H1 (cell line): ENCODE data around the gene ACY1. TPM values are rescaled to one million over a fixed set of nuclear protein-coding genes. Genes with fewer than 3 reads are reported as not detected.

Source experiments
- CTCF ChIA-PET: fragments of 300-600 bp; sonication (Branson Sonifier 250); formaldehyde crosslinking; loops from one replicate; lab custom pipeline; 2021; ENCODE audit not compliant: partially characterized antibody; lab: Charles Lee
- POLR2A ChIA-PET: fragments of 300-600 bp; sonication (Branson Sonifier 250); formaldehyde crosslinking; loops from one replicate; lab custom pipeline; 2021; ENCODE audit warnings: inconsistent platforms; ENCODE audit not compliant: partially characterized antibody; lab: Charles Lee
- DNase-seq, 2 experiments: peaks; one replicate each; pipeline versions ENCODE4 v3.0.0 to v3.0.0-alpha.2; 2010 to 2022; ENCODE audit warnings: low spot score in 2 of 2, low read depth in 1 of 2, mixed read lengths in 1 of 2
- FAIRE-seq: peaks from 2 replicates; lab custom pipeline; 2011; peaks lifted over from hg19 to GRCh38; lab: Jason Lieb, UNC
- H2AFZ ChIP-seq: 2 replicates; pipeline ENCODE4 v1.8.1; 2012; ENCODE audit warnings: low read length, inconsistent platforms
- H2AK5ac ChIP-seq: 2 replicates; pipeline ENCODE4 v1.6.1; 2013; ENCODE audit warnings: low read depth, low read length
- H2BK120ac ChIP-seq: replicated peaks from 2 replicates; pipeline ENCODE3; 2013; ENCODE audit warnings: low read depth, low read length, inconsistent platforms
- H2BK12ac ChIP-seq: 2 replicates; pipeline ENCODE4 v1.6.1; 2013; ENCODE audit warnings: low read depth, low read length
- H2BK15ac ChIP-seq: 2 replicates; pipeline ENCODE4 v1.6.1; 2013; ENCODE audit warnings: low read length
- H2BK20ac ChIP-seq: 2 replicates; pipeline ENCODE4 v1.6.1; 2013; ENCODE audit warnings: low read length
- H2BK5ac ChIP-seq: 2 replicates; pipeline ENCODE4 v1.6.1; 2013; ENCODE audit warnings: low read depth, low read length
- H3K14ac ChIP-seq: 2 replicates; pipeline ENCODE4 v1.6.1; 2013; ENCODE audit warnings: inconsistent platforms; ENCODE audit not compliant: insufficient read length
- H3K18ac ChIP-seq: 2 replicates; pipeline ENCODE4 v1.6.1; 2013; ENCODE audit warnings: low read length; ENCODE audit errors: extremely low read depth
- H3K23ac ChIP-seq: 2 replicates; pipeline ENCODE4 v1.6.1; 2013; ENCODE audit warnings: inconsistent platforms; ENCODE audit not compliant: insufficient read length
- H3K23me2 ChIP-seq: 2 replicates; pipeline ENCODE4 v1.6.1; 2013; ENCODE audit warnings: low read depth, low read length
- H3K27ac ChIP-seq: 2 replicates; pipeline ENCODE4 v1.6.1; 2011; ENCODE audit warnings: low read depth, low read length, inconsistent platforms
- H3K27me3 ChIP-seq, 4 experiments: replicated peaks in 1 of 4; 1 replicate in 1 of 4; 2 replicates in 3 of 4; pipeline versions ENCODE4 v1.6.1 to v1.8.1; 2011 to 2013; ENCODE audit warnings: low read length in 3 of 4, mild to moderate bottlenecking in 3 of 4, inconsistent platforms in 2 of 4, mixed read lengths in 2 of 4, moderate library complexity in 1 of 4; ENCODE audit not compliant: control insufficient read depth in 3 of 4, insufficient read depth in 3 of 4; ENCODE audit errors: extremely low read depth in 1 of 4
- H3K36me3 ChIP-seq, 4 experiments: 2 replicates each; pipeline versions ENCODE4 v1.6.1 to v1.8.1; 2011 to 2013; ENCODE audit warnings: mild to moderate bottlenecking in 4 of 4, low read length in 3 of 4, moderate library complexity in 2 of 4, control low read depth in 1 of 4, inconsistent platforms in 1 of 4; ENCODE audit not compliant: insufficient read depth in 4 of 4, control insufficient read depth in 2 of 4
- H3K4ac ChIP-seq: replicated peaks from 2 replicates; pipeline ENCODE3; 2013; ENCODE audit warnings: low read length, low read depth, mixed read lengths, inconsistent platforms; ENCODE audit not compliant: insufficient read length
- H3K4me1 ChIP-seq, 4 experiments: replicated peaks in 1 of 4; 1 replicate in 1 of 4; 2 replicates in 3 of 4; pipeline versions ENCODE4 v1.6.1 to v1.8.1; 2011 to 2013; ENCODE audit warnings: low read length in 3 of 4, inconsistent platforms in 2 of 4, mixed read lengths in 1 of 4; ENCODE audit not compliant: insufficient read depth in 4 of 4, control insufficient read depth in 3 of 4
- H3K4me2 ChIP-seq, 2 experiments: 2 replicates each; pipeline versions ENCODE4 v1.6.1 to v1.8.1; 2011 to 2013; ENCODE audit warnings: low read depth in 2 of 2, low read length in 2 of 2, control low read depth in 1 of 2, inconsistent platforms in 1 of 2, mild to moderate bottlenecking in 1 of 2; ENCODE audit not compliant: insufficient read depth in 1 of 2
- H3K4me3 ChIP-seq, 4 experiments: fragments of 200-600, 300-600 bp in 1 of 4; sonication (generic), shearing (Covaris generic), sonication (Bioruptor Twin) in 1 of 4; 2 replicates each; pipeline versions ENCODE4 v1.5.1 to v1.8.1; 2011 to 2016; ENCODE audit warnings: low read length in 4 of 4, low read depth in 3 of 4, control low read depth in 2 of 4, inconsistent platforms in 2 of 4, mild to moderate bottlenecking in 2 of 4, mixed read lengths in 1 of 4, moderate library complexity in 1 of 4; ENCODE audit not compliant: insufficient read depth in 2 of 4; ENCODE audit errors: extremely low read depth in 1 of 4
- H3K56ac ChIP-seq: replicated peaks from 2 replicates; pipeline ENCODE3; 2013; ENCODE audit warnings: low read depth, mild to moderate bottlenecking, mixed read lengths, low read length, inconsistent platforms; ENCODE audit not compliant: insufficient read length
- H3K79me1 ChIP-seq: 2 replicates; pipeline ENCODE4 v1.6.1; 2013; ENCODE audit warnings: low read depth, low read length, control low read depth
- H3K79me2 ChIP-seq, 2 experiments: 2 replicates each; pipeline versions ENCODE4 v1.6.1 to v1.8.1; 2012 to 2013; ENCODE audit warnings: low read length in 2 of 2, mild to moderate bottlenecking in 2 of 2, inconsistent platforms in 1 of 2; ENCODE audit not compliant: insufficient read depth in 2 of 2, control insufficient read depth in 1 of 2
- H3K9ac ChIP-seq, 4 experiments: replicated peaks in 1 of 4; 1 replicate in 1 of 4; 2 replicates in 3 of 4; pipeline versions ENCODE4 v1.6.1 to v1.8.1; 2011 to 2013; ENCODE audit warnings: low read depth in 3 of 4, low read length in 3 of 4, control low read depth in 2 of 4, mild to moderate bottlenecking in 2 of 4, moderate library complexity in 2 of 4, inconsistent platforms in 1 of 4; ENCODE audit errors: extremely low read depth in 1 of 4
- H3K9me3 ChIP-seq, 2 experiments: 2 replicates each; pipeline versions ENCODE4 v1.6.1 to v1.8.1; 2012 to 2013; ENCODE audit warnings: mild to moderate bottlenecking in 2 of 2, moderate library complexity in 2 of 2, control low read depth in 1 of 2, inconsistent platforms in 1 of 2, low read depth in 1 of 2, low read length in 1 of 2, mixed read lengths in 1 of 2; ENCODE audit not compliant: insufficient read depth in 2 of 2
- H4K20me1 ChIP-seq, 2 experiments: replicated peaks in 1 of 2; 2 replicates each; pipeline versions ENCODE3 to v1.8.1; 2011 to 2013; ENCODE audit warnings: inconsistent platforms in 2 of 2, low read length in 2 of 2, mild to moderate bottlenecking in 1 of 2; ENCODE audit not compliant: insufficient read depth in 2 of 2, control insufficient read depth in 1 of 2
- H4K5ac ChIP-seq: 2 replicates; pipeline ENCODE4 v1.6.1; 2013; ENCODE audit warnings: low read length, low read depth, mixed read lengths, inconsistent platforms; ENCODE audit not compliant: insufficient read length
- H4K8ac ChIP-seq: 2 replicates; pipeline ENCODE4 v1.8.0; 2013; ENCODE audit warnings: mild to moderate bottlenecking, moderate library complexity, low read length, inconsistent platforms; ENCODE audit not compliant: insufficient read depth; ENCODE audit errors: extremely low read depth
- H4K91ac ChIP-seq: replicated peaks from 2 replicates; pipeline ENCODE3; 2013; ENCODE audit warnings: low read length, mixed read lengths, inconsistent platforms; ENCODE audit not compliant: insufficient read length
- ASH2L ChIP-seq: fragments of 200-600, 300-600 bp; sonication (generic); IDR thresholded peaks from one replicate; pipeline ENCODE4 v1.7.1; 2017; ENCODE audit warnings: low read length
- CHD2 ChIP-seq: IDR thresholded peaks from 2 replicates; pipeline ENCODE4 v1.6.1; 2012; ENCODE audit warnings: low read length, improper control_type of control experiment
- RFX5 ChIP-seq: IDR thresholded peaks from 2 replicates; pipeline ENCODE4 v1.6.1; 2011; ENCODE audit warnings: low read depth, low read length, improper control_type of control experiment, borderline replicate concordance
- WGBS, 2 experiments: shearing (Covaris generic) in 1 of 2; methylation state at CpG; one replicate each; pipeline versions ENCODE4 v1.1.6 to v1.1.7; 2013 to 2015; ENCODE audit warnings: low lambda C conversion rate in 2 of 2, mixed read lengths in 2 of 2, inconsistent platforms in 1 of 2, low coverage in 1 of 2, missing lambda C conversion rate in 1 of 2; ENCODE audit not compliant: insufficient replicate concordance in 2 of 2, insufficient coverage in 1 of 2, insufficient read length in 1 of 2; ENCODE audit errors: extremely low coverage in 1 of 2, missing lambda C conversion rate in 1 of 2; 5-methylcytosine and 5-hydroxymethylcytosine counted together
- polyA plus RNA-seq, 7 experiments: library from polyadenylated mRNA; depleted of rRNA in 3 of 7; stranded (reverse) in 5 of 7; unstranded in 2 of 7; fragments of >200 nt in 5 of 7; fragments of 200-250 nt in 2 of 7; gene quantifications; 1 replicate in 5 of 7; 2 replicates in 1 of 7; 4 replicates in 1 of 7; pipeline versions ENCODE4 v1.2.1 to v1.2.3, GENCODE V29; 2011 to 2013; ENCODE audit warnings: missing spikeins in 2 of 7, mixed read lengths in 2 of 7
- total RNA-seq: library from RNA; stranded (reverse); fragmentation: NEBNext Ultra II Directional; extraction: Animal tissue kit (Norgen Biotek cat#: 25700); gene quantifications from 2 replicates; pipeline ENCODE4 v1.2.1, GENCODE V29; 2021
- TF ChIP-seq, protein P1 (sequence below): IDR thresholded peaks from 2 replicates; pipeline ENCODE4 v1.6.1; 2012; ENCODE audit warnings: inconsistent platforms

The ACY1 gene
- total and polyA plus RNA-seq, 2 of the 8 experiments (the other 6 are each of a cell fraction or from before 2014, with no cell fraction given) = 48.3 to 113 TPM

DNA sequence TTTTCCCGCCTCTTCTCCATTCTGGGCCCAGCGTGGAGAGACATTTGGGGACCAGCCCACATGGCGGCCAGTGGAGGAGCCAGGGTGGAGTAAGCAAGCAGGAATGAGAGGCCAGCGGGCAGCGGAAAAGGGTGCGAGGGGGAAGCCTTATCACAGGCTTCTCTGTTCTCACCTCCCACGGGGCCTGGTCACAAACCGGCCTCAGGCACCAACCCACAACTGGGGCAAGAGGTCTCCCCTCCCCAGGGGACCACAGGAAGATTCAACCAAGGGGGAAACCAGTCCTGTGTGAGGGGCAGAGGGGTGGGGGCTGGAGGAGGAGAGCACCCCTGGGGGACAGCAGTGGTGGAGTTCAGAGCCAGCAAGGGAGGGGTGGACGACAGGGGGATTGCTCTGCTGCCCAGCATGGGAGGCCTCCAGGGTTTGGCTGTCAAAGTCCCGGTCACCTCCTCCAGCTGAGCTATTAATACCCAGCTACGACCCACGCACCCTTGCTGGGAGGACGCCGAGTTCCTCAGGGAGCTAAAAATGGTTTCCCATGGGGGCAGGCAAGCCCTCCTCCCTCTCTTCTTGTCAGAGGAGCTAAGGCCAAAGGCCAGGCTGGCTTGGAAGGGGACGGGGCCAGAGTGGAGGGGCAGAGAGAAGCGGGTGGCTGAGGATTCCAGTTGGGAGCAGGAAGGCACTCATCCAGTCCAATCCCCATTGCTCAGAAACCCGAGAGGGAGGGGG, 36.2 kb downstream of the ACY1 start:
- Histone ChIP-seq H3K23ac (no peak overlapping the region), H2AFZ (no peak overlapping the region), H2AK5ac (no peak overlapping the region), H3K4me3 (no peak overlapping the region), H3K9me3 (no peaks in the 10 kb centered on the region), H2BK12ac (no peak overlapping the region), H3K27ac (no peak overlapping the region), H3K23me2 (peaks cover 1% of the 10 kb centered on the region; the same call in 1 of the 2 replicates), H4K91ac (no peak overlapping the region), H3K56ac (no peak overlapping the region), H3K36me3 (no peaks in the 10 kb centered on the region), H4K5ac (no peak overlapping the region), H3K4me1 (peaks cover 0 to 5% (median 2%) of the 10 kb centered on the region in 4 experiments; a peak in 4 of 7 replicates), H2BK5ac (no peak overlapping the region), H3K27me3 (no peaks in the 10 kb centered on the region), H4K8ac (peak overlapping the region; percentile 32)
- WGBS, 2 experiments = 85% methylated on average over 13 of the region's 17 CpGs; no CpG with 5 or more reads in 1 of the 2 experiments
- CTCF ChIA-PET = interaction anchor here (0.8 to 24.7 kb wide), 9 partner anchors 10 to 125 kb away, joined by 3 to 984 read pairs (median 3); partner anchors contain the start of gene DUSP7
- POLR2A ChIA-PET = interaction anchor here (0.7 to 1.9 kb wide), 5 partner anchors 9 to 27 kb away, joined by 3 to 4 read pairs (median 3); no protein-coding TSS in a partner anchor
- no peak for FAIRE-seq
- DNase-seq = no peak
- TF ChIP-seq CHD2 (no peak), RFX5 (no peak), ASH2L (no peak)
- TF ChIP-seq, protein P1, sequence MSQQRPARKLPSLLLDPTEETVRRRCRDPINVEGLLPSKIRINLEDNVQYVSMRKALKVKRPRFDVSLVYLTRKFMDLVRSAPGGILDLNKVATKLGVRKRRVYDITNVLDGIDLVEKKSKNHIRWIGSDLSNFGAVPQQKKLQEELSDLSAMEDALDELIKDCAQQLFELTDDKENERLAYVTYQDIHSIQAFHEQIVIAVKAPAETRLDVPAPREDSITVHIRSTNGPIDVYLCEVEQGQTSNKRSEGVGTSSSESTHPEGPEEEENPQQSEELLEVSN = peak; percentile 42; the same call in 1 of the 2 replicates
- TF ChIP-seq, all 59 proteins: peak for 1
- Histone ChIP-seq H3K14ac (no peak overlapping the region), H2BK15ac (no peak overlapping the region), H3K9ac (no peak overlapping the region), H3K18ac (no peak overlapping the region), H3K4ac (no peak overlapping the region), H2BK20ac (no peak overlapping the region), H2BK120ac (no peak overlapping the region), H3K4me2 (no peak overlapping the region), H3K79me2 (no peaks in the 10 kb centered on the region), H4K20me1 (no peaks in the 10 kb centered on the region), H3K79me1 (no peaks in the 10 kb centered on the region)
